Endothelial cell of umbilical vein (primary cell): ENCODE results near the gene TJP1. TPM values are rescaled to one million over a fixed set of nuclear protein-coding genes. Genes with fewer than 3 reads are reported as not detected.

ENCODE experiments used
- BruUV-seq: library from RNA; stranded (reverse); fragments of 400-500 nt; replicated peaks from 2 replicates; lab custom pipeline; 2021; lab: Mats Ljungman, UMichigan
- CTCF ChIA-PET: fragments of 300-600, 350-600 bp; sonication (Branson Sonifier 250); formaldehyde crosslinking; loops from one replicate; lab custom pipeline; 2021; ENCODE audit warnings: antibody characterized with exemption, inconsistent platforms; lab: Charles Lee
- POLR2A ChIA-PET: fragments of 300-600, 350-600 bp; sonication (Branson Sonifier 250); formaldehyde crosslinking; loops from one replicate; lab custom pipeline; 2021; ENCODE audit warnings: antibody characterized with exemption, inconsistent platforms; lab: Charles Lee
- DNase-seq: peaks from one replicate; pipeline ENCODE4 v3.0.0-alpha.2; 2011; ENCODE audit warnings: low read depth, low spot score
- FAIRE-seq: peaks from 2 replicates; lab custom pipeline; 2011; peaks lifted over from hg19 to GRCh38; lab: Jason Lieb, UNC
- H2AFZ ChIP-seq: 2 replicates; pipeline ENCODE4 v1.6.0; 2012; ENCODE audit warnings: low read depth, low read length, control low read depth, inconsistent platforms
- H3K27ac ChIP-seq: 2 replicates; pipeline ENCODE4 v1.5.1; 2011; ENCODE audit warnings: low read depth, mild to moderate bottlenecking, control low read depth, low read length, moderate library complexity; ENCODE audit not compliant: insufficient read depth
- H3K27me3 ChIP-seq, 2 experiments: 2 replicates each; pipeline versions ENCODE4 v1.6.0 to v1.6.1; 2011; ENCODE audit warnings: low read length in 2 of 2, mixed read lengths in 1 of 2; ENCODE audit not compliant: control insufficient read depth in 2 of 2, insufficient read depth in 2 of 2
- H3K36me3 ChIP-seq, 2 experiments: 2 replicates in 1 of 2; 3 replicates in 1 of 2; pipeline ENCODE4 v1.5.1; 2011; ENCODE audit warnings: low read length in 2 of 2, mild to moderate bottlenecking in 1 of 2, moderate library complexity in 1 of 2; ENCODE audit not compliant: control insufficient read depth in 2 of 2, insufficient read depth in 2 of 2; ENCODE audit errors: extremely low read depth in 1 of 2
- H3K4me1 ChIP-seq: 3 replicates; pipeline ENCODE4 v1.5.1; 2011; ENCODE audit warnings: mild to moderate bottlenecking, low read length; ENCODE audit not compliant: control insufficient read depth, insufficient read depth; ENCODE audit errors: extremely low read depth
- H3K4me2 ChIP-seq: 2 replicates; pipeline ENCODE4 v1.6.1; 2011; ENCODE audit warnings: low read length, control low read depth, mixed read lengths; ENCODE audit not compliant: insufficient read depth
- H3K4me3 ChIP-seq, 3 experiments: fragments of 200-600 bp in 1 of 3; sonication (generic), shearing (Covaris generic) in 1 of 3; replicated peaks in 1 of 3; 2 replicates each; pipeline ENCODE4 v1.5.1; 2011 to 2016; ENCODE audit warnings: control low read depth in 3 of 3, low read length in 3 of 3, mild to moderate bottlenecking in 2 of 3, inconsistent platforms in 1 of 3, low read depth in 1 of 3, moderate library complexity in 1 of 3; ENCODE audit not compliant: insufficient read depth in 1 of 3
- H3K79me2 ChIP-seq: 2 replicates; pipeline ENCODE4 v1.6.0; 2012; ENCODE audit warnings: low read length, inconsistent platforms; ENCODE audit not compliant: control insufficient read depth, insufficient read depth
- H3K9ac ChIP-seq: replicated peaks from 2 replicates; pipeline ENCODE3; 2011; ENCODE audit warnings: low read length, control low read depth; ENCODE audit not compliant: insufficient read depth; ENCODE audit errors: extremely low read depth
- H3K9me1 ChIP-seq: replicated peaks from 3 replicates; pipeline ENCODE4 v1.6.0; 2011; ENCODE audit warnings: mild to moderate bottlenecking, low read length; ENCODE audit not compliant: control insufficient read depth, insufficient read depth; ENCODE audit errors: extremely low read depth
- H3K9me3 ChIP-seq: replicated peaks from 2 replicates; pipeline ENCODE4 v1.5.1; 2012; ENCODE audit warnings: low read length, inconsistent platforms; ENCODE audit not compliant: control insufficient read depth, insufficient read depth
- H4K20me1 ChIP-seq: replicated peaks from 2 replicates; pipeline ENCODE3; 2011; ENCODE audit warnings: mild to moderate bottlenecking, low read length; ENCODE audit not compliant: control insufficient read depth, insufficient read depth; ENCODE audit errors: extremely low read depth
- EZH2 ChIP-seq: IDR thresholded peaks from 2 replicates; pipeline ENCODE4 v1.6.1; 2012; ENCODE audit warnings: borderline replicate concordance, low read depth, mild to moderate bottlenecking, moderate library complexity, low read length, inconsistent platforms; ENCODE audit not compliant: severe bottlenecking
- FOS ChIP-seq: IDR thresholded peaks from 2 replicates; pipeline ENCODE4 v1.6.1; 2011; ENCODE audit warnings: mild to moderate bottlenecking, low read length, moderate library complexity, borderline replicate concordance; ENCODE audit not compliant: insufficient read depth
- GATA2 ChIP-seq: IDR thresholded peaks from 2 replicates; pipeline ENCODE4 v1.7.0; 2011; ENCODE audit warnings: low read depth, mild to moderate bottlenecking, moderate library complexity, mixed read lengths, low read length; ENCODE audit not compliant: insufficient read length, insufficient read depth
- JUN ChIP-seq: IDR thresholded peaks from 2 replicates; pipeline ENCODE4 v1.6.1; 2011; ENCODE audit warnings: borderline replicate concordance, low read depth; ENCODE audit not compliant: insufficient read length, insufficient read depth
- MYC ChIP-seq: IDR thresholded peaks from one replicate; pipeline ENCODE4 v1.6.1; 2011; ENCODE audit warnings: mild to moderate bottlenecking, low read depth, low read length
- POLR2A ChIP-seq: IDR thresholded peaks from 2 replicates; pipeline ENCODE4 v1.6.1; 2012; ENCODE audit warnings: low read depth, mild to moderate bottlenecking, control low read depth, low read length
- POLR2AphosphoS5 ChIP-seq: IDR thresholded peaks from 2 replicates; pipeline ENCODE4 v1.6.1; 2012; ENCODE audit warnings: low read depth, mild to moderate bottlenecking, control low read depth, low read length, moderate library complexity; ENCODE audit not compliant: insufficient read depth
- dilution Hi-C: fragments of 300-500 bp; cut with MboI; formaldehyde crosslinking; loops from one replicate; pipeline ENCODE4 v1.15.0; 2019; ENCODE audit warnings: low sequenced_read_pairs; ENCODE audit not compliant: extremely low pct_ligation_motif_present
- intact Hi-C: fragments of 100-400 bp; cut with micrococcal nuclease; formaldehyde crosslinking; loops from one replicate; pipeline ENCODE4 v1.10.0; 2022
- polyA plus RNA-seq, 4 experiments: library from polyadenylated mRNA; depleted of rRNA in 3 of 4; stranded (reverse) in 3 of 4; unstranded in 1 of 4; fragments of >200 nt; gene quantifications; 2 replicates each; pipeline versions ENCODE4 v1.2.1 to v1.2.3, GENCODE V29; 2011 to 2012; ENCODE audit warnings: missing spikeins in 1 of 4
- total RNA-seq: library from RNA; stranded (reverse); gene quantifications from 2 replicates; pipeline ENCODE4 v1.2.3, GENCODE V29; 2021
- TF ChIP-seq, protein P1 (sequence below): IDR thresholded peaks from 2 replicates; pipeline ENCODE4 v1.6.1; 2011; ENCODE audit not compliant: insufficient read depth, insufficient read length
- TF ChIP-seq, protein P2 (sequence below), 2 donors: IDR thresholded peaks; 1 replicate in 1 of 2; 2 replicates in 1 of 2; pipeline ENCODE4 v1.5.1; 2011; ENCODE audit warnings: low read length in 2 of 2, mild to moderate bottlenecking in 2 of 2, moderate library complexity in 2 of 2, control low read depth in 1 of 2, inconsistent platforms in 1 of 2, low read depth in 1 of 2; ENCODE audit not compliant: insufficient read depth in 1 of 2; ENCODE audit errors: extremely low read depth in 1 of 2

Gene TJP1
- total and polyA plus RNA-seq, 2 donors (not counting 3 experiments of a cell fraction or from before 2014, with no cell fraction given): 45.6 to 128 TPM

DNA sequence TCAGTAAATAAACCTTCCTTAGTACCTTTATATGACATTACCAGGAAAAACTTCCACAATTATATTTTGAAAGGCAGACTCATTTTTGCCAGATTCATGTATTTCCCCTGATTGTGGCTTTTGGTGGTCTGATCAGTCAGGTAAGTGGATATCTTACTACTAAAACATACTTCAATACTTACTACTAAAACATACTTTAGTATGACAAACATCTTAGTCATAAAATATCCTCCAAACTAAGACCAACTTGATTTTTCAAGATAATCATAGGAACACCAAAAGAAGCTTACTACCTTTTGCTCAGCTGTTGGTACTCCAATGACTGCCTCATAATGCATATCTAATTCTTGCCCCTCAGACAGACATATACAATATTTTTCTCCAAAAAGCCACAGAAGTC lies 9.3 kb downstream of the TJP1 start:
- Histone ChIP-seq H3K4me1 (peaks cover 20% of the 10 kb centered on the region), H3K9me1 (no peaks in the 10 kb centered on the region), H3K79me2 (peaks cover 99% of the 10 kb centered on the region), H3K9ac (no peak overlapping the region), H3K9me3 (no peaks in the 10 kb centered on the region), H3K27ac (no peak overlapping the region), H3K36me3 (no peaks in the 10 kb centered on the region), H3K27me3 (no peaks in the 10 kb centered on the region), H2AFZ (no peak overlapping the region), H4K20me1 (peaks cover 16% of the 10 kb centered on the region), H3K4me3 (no peak overlapping the region), H3K4me2 (no peak overlapping the region)
- DNase-seq: no peak
- intact Hi-C loops (no loop called here), dilution Hi-C loops (no loop called here)
- CTCF ChIA-PET: interaction anchor here (1.1 to 1.7 kb wide), 4 partner anchors 8 to 113 kb away, joined by 3 to 4 read pairs (median 4); no protein-coding TSS in a partner anchor
- FAIRE-seq: no peak
- no TSS peak for BruUV-seq
- TF ChIP-seq, protein P1, sequence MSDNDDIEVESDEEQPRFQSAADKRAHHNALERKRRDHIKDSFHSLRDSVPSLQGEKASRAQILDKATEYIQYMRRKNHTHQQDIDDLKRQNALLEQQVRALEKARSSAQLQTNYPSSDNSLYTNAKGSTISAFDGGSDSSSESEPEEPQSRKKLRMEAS: no peak
- TF ChIP-seq MYC (no peak), GATA2 (no peak), POLR2AphosphoS5 (no peak), POLR2A (no peak), FOS (no peak), JUN (no peak), EZH2 (no peak)
- TF ChIP-seq, protein P2, sequence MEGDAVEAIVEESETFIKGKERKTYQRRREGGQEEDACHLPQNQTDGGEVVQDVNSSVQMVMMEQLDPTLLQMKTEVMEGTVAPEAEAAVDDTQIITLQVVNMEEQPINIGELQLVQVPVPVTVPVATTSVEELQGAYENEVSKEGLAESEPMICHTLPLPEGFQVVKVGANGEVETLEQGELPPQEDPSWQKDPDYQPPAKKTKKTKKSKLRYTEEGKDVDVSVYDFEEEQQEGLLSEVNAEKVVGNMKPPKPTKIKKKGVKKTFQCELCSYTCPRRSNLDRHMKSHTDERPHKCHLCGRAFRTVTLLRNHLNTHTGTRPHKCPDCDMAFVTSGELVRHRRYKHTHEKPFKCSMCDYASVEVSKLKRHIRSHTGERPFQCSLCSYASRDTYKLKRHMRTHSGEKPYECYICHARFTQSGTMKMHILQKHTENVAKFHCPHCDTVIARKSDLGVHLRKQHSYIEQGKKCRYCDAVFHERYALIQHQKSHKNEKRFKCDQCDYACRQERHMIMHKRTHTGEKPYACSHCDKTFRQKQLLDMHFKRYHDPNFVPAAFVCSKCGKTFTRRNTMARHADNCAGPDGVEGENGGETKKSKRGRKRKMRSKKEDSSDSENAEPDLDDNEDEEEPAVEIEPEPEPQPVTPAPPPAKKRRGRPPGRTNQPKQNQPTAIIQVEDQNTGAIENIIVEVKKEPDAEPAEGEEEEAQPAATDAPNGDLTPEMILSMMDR (IDR thresholded peaks at IDR 0.05; ENCODE audit: extremely low read depth in 1 of 2, insufficient read depth in 1 of 2, low read depth in 1 of 2, low read length in 2 of 2): no peak
- POLR2A ChIA-PET: no interaction called here
